SK-N-SH treated with all-trans-retinoic acid at 6 μM for 48 hours (cell line): ENCODE measurements around the gene ASF1B.

Source experiments
- ESRRG ChIP-seq: fragments of 250-450 bp; sonication (Bioruptor Pico); IDR thresholded peaks from 2 replicates; pipeline ENCODE4 v1.6.1; 2021; ENCODE audit warnings: mild to moderate bottlenecking
- RARB ChIP-seq: fragments of 250-450 bp; sonication (Bioruptor Pico); IDR thresholded peaks from 2 replicates; pipeline ENCODE4 v1.8.0; 2021; ENCODE audit warnings: mild to moderate bottlenecking, moderate library complexity
- TF ChIP-seq, protein P1 (sequence below): fragments of 250-450 bp; sonication (Bioruptor Pico); IDR thresholded peaks from 2 replicates; pipeline ENCODE4 v1.8.0; 2020; ENCODE audit warnings: mild to moderate bottlenecking, moderate library complexity, borderline replicate concordance
- TF ChIP-seq, protein P2 (sequence below): fragments of 250-450 bp; sonication (Bioruptor Pico); IDR thresholded peaks from 2 replicates; pipeline ENCODE4 v1.8.0; 2021; ENCODE audit warnings: low read depth, mild to moderate bottlenecking, moderate library complexity, borderline replicate concordance

DNA sequence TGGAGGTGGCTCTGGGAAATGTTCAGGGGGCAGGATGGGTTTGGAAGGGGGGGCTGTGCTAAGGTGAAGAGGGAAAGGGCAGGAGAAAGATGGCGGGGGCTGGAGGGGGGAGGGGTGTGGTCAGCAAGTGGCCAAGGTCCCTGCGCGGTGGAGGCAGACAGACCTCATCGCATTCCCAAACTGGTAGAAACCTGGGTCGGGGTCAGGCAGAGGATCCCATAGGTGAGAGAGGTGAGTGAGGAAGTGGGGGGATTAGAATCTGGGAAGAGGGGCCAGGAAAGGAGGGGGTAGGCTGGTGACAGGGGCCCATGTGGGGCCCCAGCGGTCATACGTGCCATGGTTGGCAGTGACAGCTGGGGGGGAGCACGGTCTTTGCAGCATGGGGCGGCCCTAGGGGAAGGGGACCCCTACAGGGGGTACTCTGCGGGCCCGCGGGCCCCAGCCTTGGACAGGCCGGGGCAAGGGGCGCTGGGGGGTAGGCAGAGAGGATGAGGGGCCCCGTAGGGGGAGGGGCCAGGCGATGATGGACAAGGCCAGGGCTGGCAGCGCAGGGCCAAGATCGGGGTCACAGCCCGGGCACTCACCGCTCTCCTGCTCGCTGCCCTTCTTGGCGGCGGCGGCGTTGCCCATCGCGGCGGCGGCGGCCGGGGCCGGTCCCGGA, 19.3 kb downstream of the ASF1B start:
- no peak for TF ChIP-seq ESRRG (CRISPR knock-in tag)
- TF ChIP-seq, protein P1, sequence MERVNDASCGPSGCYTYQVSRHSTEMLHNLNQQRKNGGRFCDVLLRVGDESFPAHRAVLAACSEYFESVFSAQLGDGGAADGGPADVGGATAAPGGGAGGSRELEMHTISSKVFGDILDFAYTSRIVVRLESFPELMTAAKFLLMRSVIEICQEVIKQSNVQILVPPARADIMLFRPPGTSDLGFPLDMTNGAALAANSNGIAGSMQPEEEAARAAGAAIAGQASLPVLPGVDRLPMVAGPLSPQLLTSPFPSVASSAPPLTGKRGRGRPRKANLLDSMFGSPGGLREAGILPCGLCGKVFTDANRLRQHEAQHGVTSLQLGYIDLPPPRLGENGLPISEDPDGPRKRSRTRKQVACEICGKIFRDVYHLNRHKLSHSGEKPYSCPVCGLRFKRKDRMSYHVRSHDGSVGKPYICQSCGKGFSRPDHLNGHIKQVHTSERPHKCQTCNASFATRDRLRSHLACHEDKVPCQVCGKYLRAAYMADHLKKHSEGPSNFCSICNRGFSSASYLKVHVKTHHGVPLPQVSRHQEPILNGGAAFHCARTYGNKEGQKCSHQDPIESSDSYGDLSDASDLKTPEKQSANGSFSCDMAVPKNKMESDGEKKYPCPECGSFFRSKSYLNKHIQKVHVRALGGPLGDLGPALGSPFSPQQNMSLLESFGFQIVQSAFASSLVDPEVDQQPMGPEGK (CRISPR knock-in tag), result no peak
- TF ChIP-seq, protein P2, sequence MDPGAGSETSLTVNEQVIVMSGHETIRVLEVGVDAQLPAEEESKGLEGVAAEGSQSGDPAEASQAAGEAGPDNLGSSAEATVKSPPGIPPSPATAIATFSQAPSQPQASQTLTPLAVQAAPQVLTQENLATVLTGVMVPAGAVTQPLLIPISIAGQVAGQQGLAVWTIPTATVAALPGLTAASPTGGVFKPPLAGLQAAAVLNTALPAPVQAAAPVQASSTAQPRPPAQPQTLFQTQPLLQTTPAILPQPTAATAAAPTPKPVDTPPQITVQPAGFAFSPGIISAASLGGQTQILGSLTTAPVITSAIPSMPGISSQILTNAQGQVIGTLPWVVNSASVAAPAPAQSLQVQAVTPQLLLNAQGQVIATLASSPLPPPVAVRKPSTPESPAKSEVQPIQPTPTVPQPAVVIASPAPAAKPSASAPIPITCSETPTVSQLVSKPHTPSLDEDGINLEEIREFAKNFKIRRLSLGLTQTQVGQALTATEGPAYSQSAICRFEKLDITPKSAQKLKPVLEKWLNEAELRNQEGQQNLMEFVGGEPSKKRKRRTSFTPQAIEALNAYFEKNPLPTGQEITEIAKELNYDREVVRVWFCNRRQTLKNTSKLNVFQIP (CRISPR knock-in tag), result no peak
- no peak for TF ChIP-seq RARB (CRISPR knock-in tag)
